ENCODE results near the gene ZEB2. TPM values are rescaled to one million over a fixed set of nuclear protein-coding genes. Genes with fewer than 3 reads are reported as not detected.

Gene ZEB2
- total and polyA plus RNA-seq, 2 donors (not counting 3 experiments of a cell fraction or from before 2014, with no cell fraction given): 17.9 to 49.6 TPM

DNA sequence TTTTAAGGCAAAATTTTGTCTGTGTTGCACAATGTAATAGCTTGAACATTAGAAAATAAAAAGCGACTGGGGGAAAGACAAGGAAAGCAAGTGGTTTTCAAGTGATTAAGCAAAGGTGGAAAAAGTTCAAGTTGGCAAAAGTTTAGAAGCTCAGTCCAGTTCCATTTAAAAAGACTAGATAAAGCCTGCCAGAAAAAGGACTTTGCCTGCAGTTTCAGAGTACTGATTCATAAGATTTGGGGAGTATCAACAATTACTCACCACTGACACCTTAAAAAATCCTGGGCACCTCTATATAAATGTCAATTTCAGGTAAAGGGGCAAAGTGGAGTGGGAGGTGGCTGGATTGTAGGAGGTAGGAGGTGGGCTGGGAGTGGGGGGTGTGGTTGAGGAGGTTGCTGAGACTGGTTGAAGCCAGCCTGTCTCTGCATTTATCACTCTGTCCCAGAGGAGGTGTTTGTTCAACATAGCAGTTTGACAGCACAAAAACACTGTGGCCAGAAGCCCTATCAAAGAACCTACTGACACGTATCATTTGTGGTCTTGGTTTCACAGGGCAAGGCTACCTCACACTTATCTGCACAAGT is 14.6 kb downstream of the ZEB2 start:
- peaks cover 41% of the 10 kb centered on the region for H3K79me2 ChIP-seq (ENCODE audit: control insufficient read depth, insufficient read depth, low read length)

More for the DNA sequence above, 14.6 kb downstream of the ZEB2 start:
- Histone ChIP-seq H3K9me3 (replicated peaks; ENCODE audit: control insufficient read depth, insufficient read depth, low read length) (no peaks in the 10 kb centered on the region), H3K9me1 (replicated peaks; ENCODE audit: control insufficient read depth, extremely low read depth, insufficient read depth, low read length) (no peaks in the 10 kb centered on the region), H3K27ac (ENCODE audit: insufficient read depth, low read depth, low read length) (no peak overlapping the region), H3K27me3 (ENCODE audit: control insufficient read depth in 2 of 2, insufficient read depth in 2 of 2, low read length in 2 of 2) (no peaks in the 10 kb centered on the region), H3K4me2 (ENCODE audit: insufficient read depth, low read length) (no peak overlapping the region), H3K4me1 (ENCODE audit: control insufficient read depth, extremely low read depth, insufficient read depth, low read length) (peaks cover 9% of the 10 kb centered on the region), H3K4me3 (replicated peaks in 1 of 3; ENCODE audit: insufficient read depth in 1 of 3, low read depth in 1 of 3, low read length in 3 of 3) (no peak overlapping the region), H2AFZ (ENCODE audit: low read depth, low read length) (no peak overlapping the region), H3K9ac (replicated peaks; ENCODE audit: extremely low read depth, insufficient read depth, low read length) (no peak overlapping the region), H3K36me3 (ENCODE audit: control insufficient read depth in 2 of 2, extremely low read depth in 1 of 2, insufficient read depth in 2 of 2, low read length in 2 of 2) (peaks cover 0 to 3% of the 10 kb centered on the region in 2 experiments), H4K20me1 (replicated peaks; ENCODE audit: control insufficient read depth, extremely low read depth, insufficient read depth, low read length) (no peaks in the 10 kb centered on the region)
- intact Hi-C loops (cut with micrococcal nuclease) (no loop called here), dilution Hi-C loops (cut with MboI; ENCODE audit: extremely low pct_ligation_motif_present, low sequenced_read_pairs) (loop anchor here (25.0 kb wide), 1 partner anchor 143 kb away; no protein-coding TSS in a partner anchor)
- no peak for DNase-seq (ENCODE audit: low read depth, low spot score)
- ChIA-PET CTCF (no interaction called here), POLR2A (no interaction called here)
- FAIRE-seq: no peak
- TF ChIP-seq FOS (IDR thresholded peaks at IDR 0.05; ENCODE audit: borderline replicate concordance, insufficient read depth, low read length) (no peak), POLR2AphosphoS5 (IDR thresholded peaks at IDR 0.05; ENCODE audit: insufficient read depth, low read depth, low read length) (no peak), EZH2 (IDR thresholded peaks at IDR 0.05; ENCODE audit: borderline replicate concordance, low read depth, low read length, severe bottlenecking) (no peak), POLR2A (IDR thresholded peaks at IDR 0.05; ENCODE audit: low read depth, low read length) (no peak), JUN (IDR thresholded peaks at IDR 0.05; ENCODE audit: borderline replicate concordance, insufficient read depth, insufficient read length, low read depth) (no peak), MYC (IDR thresholded peaks at IDR 0.05; ENCODE audit: low read depth, low read length) (no peak), GATA2 (IDR thresholded peaks at IDR 0.05; ENCODE audit: insufficient read depth, insufficient read length, low read depth, low read length) (no peak)
- TF ChIP-seq, protein P1, sequence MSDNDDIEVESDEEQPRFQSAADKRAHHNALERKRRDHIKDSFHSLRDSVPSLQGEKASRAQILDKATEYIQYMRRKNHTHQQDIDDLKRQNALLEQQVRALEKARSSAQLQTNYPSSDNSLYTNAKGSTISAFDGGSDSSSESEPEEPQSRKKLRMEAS (IDR thresholded peaks at IDR 0.05; ENCODE audit: insufficient read depth, insufficient read length): no peak
- TF ChIP-seq, protein P2, sequence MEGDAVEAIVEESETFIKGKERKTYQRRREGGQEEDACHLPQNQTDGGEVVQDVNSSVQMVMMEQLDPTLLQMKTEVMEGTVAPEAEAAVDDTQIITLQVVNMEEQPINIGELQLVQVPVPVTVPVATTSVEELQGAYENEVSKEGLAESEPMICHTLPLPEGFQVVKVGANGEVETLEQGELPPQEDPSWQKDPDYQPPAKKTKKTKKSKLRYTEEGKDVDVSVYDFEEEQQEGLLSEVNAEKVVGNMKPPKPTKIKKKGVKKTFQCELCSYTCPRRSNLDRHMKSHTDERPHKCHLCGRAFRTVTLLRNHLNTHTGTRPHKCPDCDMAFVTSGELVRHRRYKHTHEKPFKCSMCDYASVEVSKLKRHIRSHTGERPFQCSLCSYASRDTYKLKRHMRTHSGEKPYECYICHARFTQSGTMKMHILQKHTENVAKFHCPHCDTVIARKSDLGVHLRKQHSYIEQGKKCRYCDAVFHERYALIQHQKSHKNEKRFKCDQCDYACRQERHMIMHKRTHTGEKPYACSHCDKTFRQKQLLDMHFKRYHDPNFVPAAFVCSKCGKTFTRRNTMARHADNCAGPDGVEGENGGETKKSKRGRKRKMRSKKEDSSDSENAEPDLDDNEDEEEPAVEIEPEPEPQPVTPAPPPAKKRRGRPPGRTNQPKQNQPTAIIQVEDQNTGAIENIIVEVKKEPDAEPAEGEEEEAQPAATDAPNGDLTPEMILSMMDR (IDR thresholded peaks at IDR 0.05; ENCODE audit: extremely low read depth in 1 of 2, insufficient read depth in 1 of 2, low read depth in 1 of 2, low read length in 2 of 2): no peak
- BruUV-seq (replicated peaks): no TSS peak

All from endothelial cell of umbilical vein (primary cell).